ENCODE data around the gene OSBPL7.

OSBPL7 gene

GRCh38 chr17:47821424-47822391 lies at the start of gene OSBPL7:
TSS of gene OSBPL7 (minus strand) at chr17:47821794. CDS start at chr17:47820278, 1,516 bp downstream.
- peak; percentile 63 to 68 for DNase-seq (ENCODE audit: extremely low read depth in 1 of 2, low read depth in 1 of 2)

- DNase-seq (ENCODE audit: extremely low read depth in 1 of 2, low read depth in 1 of 2), result no peak
These were observed 49.5 kb upstream of the OSBPL7 start for GRCh38 chr17:47871048-47871447.

GRCh38 chr17:47870056-47870455 lies 48.5 kb upstream of the OSBPL7 start:
- DNase-seq (ENCODE audit: extremely low read depth in 1 of 2, low read depth in 1 of 2), result no peak

- DNase-seq (ENCODE audit: extremely low read depth in 1 of 2, low read depth in 1 of 2), result no peak
These were observed 47.5 kb upstream of the OSBPL7 start for GRCh38 chr17:47869114-47869513.

GRCh38 chr17:47867813-47868533 lies 46.4 kb upstream of the OSBPL7 start:
- no peak for DNase-seq (ENCODE audit: extremely low read depth in 1 of 2, low read depth in 1 of 2)

- no peak for DNase-seq (ENCODE audit: extremely low read depth in 1 of 2, low read depth in 1 of 2)
These were observed 45.3 kb upstream of the OSBPL7 start for GRCh38 chr17:47866941-47867340.

- DNase-seq (ENCODE audit: extremely low read depth in 1 of 2, low read depth in 1 of 2), result no peak
These were observed 43.2 kb upstream of the OSBPL7 start for GRCh38 chr17:47864791-47865216.

- no peak for DNase-seq (ENCODE audit: extremely low read depth in 1 of 2, low read depth in 1 of 2)
These were observed 41.2 kb upstream of the OSBPL7 start for GRCh38 chr17:47862621-47863440.

- no peak for DNase-seq (ENCODE audit: extremely low read depth in 1 of 2, low read depth in 1 of 2)
These were observed 38.8 kb upstream of the OSBPL7 start for GRCh38 chr17:47860386-47860785.

GRCh38 chr17:47857551-47858455 lies 36.2 kb upstream of the OSBPL7 start:
- no peak for DNase-seq (ENCODE audit: extremely low read depth in 1 of 2, low read depth in 1 of 2)

- DNase-seq (ENCODE audit: extremely low read depth in 1 of 2, low read depth in 1 of 2), result no peak
These were observed 35.2 kb upstream of the OSBPL7 start for GRCh38 chr17:47856830-47857229.

GRCh38 chr17:47855737-47856136 lies 34.1 kb upstream of the OSBPL7 start:
- no peak for DNase-seq (ENCODE audit: extremely low read depth in 1 of 2, low read depth in 1 of 2)

GRCh38 chr17:47853616-47854015 lies 32.0 kb upstream of the OSBPL7 start:
- no peak for DNase-seq (ENCODE audit: extremely low read depth in 1 of 2, low read depth in 1 of 2)

- DNase-seq (ENCODE audit: extremely low read depth in 1 of 2, low read depth in 1 of 2), result no peak
These were observed 30.7 kb upstream of the OSBPL7 start for GRCh38 chr17:47852113-47852949.

GRCh38 chr17:47851764-47852112 lies 30.1 kb upstream of the OSBPL7 start:
- DNase-seq (ENCODE audit: extremely low read depth in 1 of 2, low read depth in 1 of 2), result no peak

- peak; percentile 41 to 58 for DNase-seq (ENCODE audit: extremely low read depth in 1 of 2, low read depth in 1 of 2)
These were observed 29.3 kb upstream of the OSBPL7 start, which contains the start of gene SP6 for GRCh38 chr17:47850692-47851573. TSS of gene SP6 (minus strand) at chr17:47851163. CDS start at chr17:47848429, 2,734 bp downstream.

- no peak for DNase-seq (ENCODE audit: extremely low read depth in 1 of 2, low read depth in 1 of 2)
These were observed 28.7 kb upstream of the OSBPL7 start for GRCh38 chr17:47850373-47850691.

GRCh38 chr17:47848198-47848513 lies 26.6 kb upstream of the OSBPL7 start:
- no peak for DNase-seq (ENCODE audit: extremely low read depth in 1 of 2, low read depth in 1 of 2)

All from activated CD8-positive, alpha-beta memory T cell treated with anti-CD3 and anti-CD28 coated beads for 1 hour (primary cell).